ENCODE data around the gene OSBPL10.
"Not testable (repeated sequence)": the region's sequence is repeated elsewhere in the genome, so short reads cannot be mapped to it uniquely, and the experiment has no call there.

The OSBPL10 gene

GRCh38 chr3:31981206-31982181 is at the start of gene OSBPL10, which contains the start of gene ZNF860:
Gene OSBPL10 (minus strand): TSS chr3:31981262. CDS start chr3:31981179, 83 bp downstream.
Gene ZNF860 (plus strand): TSS chr3:31981750. CDS start chr3:31989080, 7,330 bp downstream.
- peak; percentile 42 for DNase-seq

GRCh38 chr3:32026593-32026992 is 45.5 kb upstream of the OSBPL10 start:
- peak; percentile 62 for DNase-seq

GRCh38 chr3:32022947-32023346 is 41.9 kb upstream of the OSBPL10 start:
- DNase-seq: no peak

GRCh38 chr3:32021748-32022147 is 40.7 kb upstream of the OSBPL10 start:
- no peak for DNase-seq

GRCh38 chr3:32021155-32021554 is 40.1 kb upstream of the OSBPL10 start:
- DNase-seq: no peak

- DNase-seq: peak; percentile 79
These were observed 37.9 kb upstream of the OSBPL10 start for GRCh38 chr3:32018757-32019564.

GRCh38 chr3:32017286-32017685 is 36.2 kb upstream of the OSBPL10 start:
- no peak for DNase-seq

- not testable (repeated sequence) for DNase-seq
These were observed 34.6 kb upstream of the OSBPL10 start for GRCh38 chr3:32015638-32016037.

- not testable (repeated sequence) for DNase-seq
These were observed 29.6 kb upstream of the OSBPL10 start for GRCh38 chr3:32010699-32011098.

GRCh38 chr3:32009957-32010356 is 28.9 kb upstream of the OSBPL10 start:
- peak; percentile 17 for DNase-seq

- DNase-seq: no peak
These were observed 28.0 kb upstream of the OSBPL10 start for GRCh38 chr3:32009101-32009500.

GRCh38 chr3:32004113-32004765 is 23.2 kb upstream of the OSBPL10 start:
- DNase-seq: no peak

- no peak for DNase-seq
These were observed 22.3 kb upstream of the OSBPL10 start for GRCh38 chr3:32003380-32003779.

- DNase-seq: no peak
These were observed 21.7 kb upstream of the OSBPL10 start for GRCh38 chr3:32002561-32003368.

GRCh38 chr3:32000877-32001276 is 19.8 kb upstream of the OSBPL10 start:
- no peak for DNase-seq

- DNase-seq: no peak
These were observed 18.9 kb upstream of the OSBPL10 start for GRCh38 chr3:31999907-32000439.

- no peak for DNase-seq
These were observed 16.4 kb upstream of the OSBPL10 start for GRCh38 chr3:31997500-31997899.

- no peak for DNase-seq
These were observed 15.1 kb upstream of the OSBPL10 start for GRCh38 chr3:31996195-31996594.

GRCh38 chr3:31995026-31995425 is 14.0 kb upstream of the OSBPL10 start:
- DNase-seq: not testable (repeated sequence)

- no peak for DNase-seq
These were observed 12.8 kb upstream of the OSBPL10 start for GRCh38 chr3:31993843-31994242.

GRCh38 chr3:31992995-31993394 is 11.9 kb upstream of the OSBPL10 start:
- not testable (repeated sequence) for DNase-seq

GRCh38 chr3:31988271-31988670 is 7.2 kb upstream of the OSBPL10 start:
- DNase-seq: no peak

Data from hematopoietic multipotent progenitor cell treated with erythropoietin and hydrocortisone succinate and interleukin-3 and kit ligand, for 4 days (in vitro differentiated cells).